Activated T-cell treated with anti-CD3 and anti-CD28 coated beads for 1 hour (primary cell): ENCODE measurements around the gene SLC12A8.

Source experiments
- DNase-seq: peaks from one replicate; pipeline ENCODE4 v3.0.0-alpha.2; 2020; ENCODE audit warnings: low read depth

The SLC12A8 gene

GRCh38 chr3:125140011-125140817, 72.3 kb downstream of the SLC12A8 start:
- no peak for DNase-seq

- DNase-seq: no peak
Observed at GRCh38 chr3:125139386-125139785, 73.2 kb downstream of the SLC12A8 start.

- no peak for DNase-seq
Observed at GRCh38 chr3:125137358-125138033, 75.1 kb downstream of the SLC12A8 start.

- DNase-seq: no peak
Observed at GRCh38 chr3:125136966-125137357, 75.6 kb downstream of the SLC12A8 start.

- no peak for DNase-seq
Observed at GRCh38 chr3:125136515-125136914, 76.0 kb downstream of the SLC12A8 start.

GRCh38 chr3:125134952-125135351, 77.6 kb downstream of the SLC12A8 start:
- no peak for DNase-seq

GRCh38 chr3:125132815-125133214, 79.7 kb downstream of the SLC12A8 start:
- no peak for DNase-seq

- no peak for DNase-seq
Observed at GRCh38 chr3:125129512-125129997, 83.0 kb downstream of the SLC12A8 start.

GRCh38 chr3:125128861-125129501, 83.6 kb downstream of the SLC12A8 start:
- DNase-seq: no peak

- DNase-seq: no peak
Observed at GRCh38 chr3:125126323-125126722, 86.2 kb downstream of the SLC12A8 start.

GRCh38 chr3:125125821-125126245, 86.7 kb downstream of the SLC12A8 start:
- DNase-seq: no peak

GRCh38 chr3:125123451-125124305, 88.9 kb downstream of the SLC12A8 start:
- no peak for DNase-seq

- no peak for DNase-seq
Observed at GRCh38 chr3:125121246-125122010, 91.1 kb downstream of the SLC12A8 start.

GRCh38 chr3:125120379-125121122, 92.0 kb downstream of the SLC12A8 start:
- no peak for DNase-seq

GRCh38 chr3:125119752-125120378, 92.7 kb downstream of the SLC12A8 start:
- no peak for DNase-seq

- no peak for DNase-seq
Observed at GRCh38 chr3:125118600-125118999, 93.9 kb downstream of the SLC12A8 start.

GRCh38 chr3:125117631-125118191, 94.8 kb downstream of the SLC12A8 start:
- no peak for DNase-seq

- DNase-seq: no peak
Observed at GRCh38 chr3:125116311-125117080, 96.1 kb downstream of the SLC12A8 start.

- DNase-seq: no peak
Observed at GRCh38 chr3:125115640-125116039, 96.9 kb downstream of the SLC12A8 start.
